Stimulated activated CD4-positive, alpha-beta T cell treated with anti-CD3 and anti-CD28 coated beads, Interleukin-1b, Interleukin-23, amount 100 ng/mL, for 4 hours (primary cell): ENCODE measurements around the gene DOCK3.
"Not testable (repeated sequence)": the region's sequence is repeated elsewhere in the genome, so short reads cannot be mapped to it uniquely, and the experiment has no call there.

Experiments used
- DNase-seq, 2 donors: peaks; one replicate each; pipeline ENCODE4 v3.0.0-alpha.2; 2020; ENCODE audit warnings: low read depth in 2 of 2

The DOCK3 gene

GRCh38 chr3:50790894-50791293 is 116.2 kb downstream of the DOCK3 start:
- not testable (repeated sequence) for DNase-seq

- DNase-seq: no peak
Measured at GRCh38 chr3:50792568-50792967, 117.8 kb downstream of the DOCK3 start.

DNA sequence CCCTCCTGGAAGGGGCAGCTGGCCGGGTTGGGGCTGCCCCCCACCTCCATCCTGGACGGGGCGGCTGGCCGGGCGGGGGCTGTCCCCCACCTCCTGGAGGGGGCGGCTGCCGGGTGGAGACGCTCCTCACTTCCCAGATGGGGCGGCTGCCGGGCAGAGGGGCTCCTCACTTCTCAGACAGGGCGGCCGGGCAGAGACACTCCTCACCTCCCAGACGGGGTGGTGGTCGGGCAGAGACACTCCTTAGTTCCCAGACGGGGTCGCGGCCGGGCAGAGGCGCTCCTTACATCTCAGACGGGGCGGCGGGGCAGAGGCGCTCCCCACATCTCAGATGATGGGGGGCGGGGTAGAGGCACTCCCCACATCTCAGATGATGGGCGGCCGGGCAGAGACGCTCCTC is 129.1 kb downstream of the DOCK3 start:
- DNase-seq: not testable (repeated sequence)

DNA sequence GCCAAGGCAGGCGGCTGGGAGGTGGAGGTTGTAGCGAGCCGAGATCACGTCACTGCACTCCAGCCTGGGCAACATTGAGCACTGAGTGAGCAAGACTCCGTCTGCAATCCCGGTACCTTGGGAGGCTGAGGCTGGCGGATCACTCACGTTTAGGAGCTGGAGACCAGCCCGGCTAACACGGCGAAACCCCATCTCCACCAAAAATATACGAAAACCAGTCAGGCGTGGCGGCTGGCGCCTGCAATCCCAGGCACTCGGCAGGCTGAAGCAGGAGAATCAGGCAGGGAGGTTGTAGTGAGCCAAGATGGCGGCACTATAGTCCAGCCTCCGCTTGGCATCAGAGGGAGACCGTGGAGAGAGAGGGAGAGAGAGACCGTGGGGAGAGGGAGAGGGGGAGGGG is 129.6 kb downstream of the DOCK3 start:
- not testable (repeated sequence) for DNase-seq

DNA sequence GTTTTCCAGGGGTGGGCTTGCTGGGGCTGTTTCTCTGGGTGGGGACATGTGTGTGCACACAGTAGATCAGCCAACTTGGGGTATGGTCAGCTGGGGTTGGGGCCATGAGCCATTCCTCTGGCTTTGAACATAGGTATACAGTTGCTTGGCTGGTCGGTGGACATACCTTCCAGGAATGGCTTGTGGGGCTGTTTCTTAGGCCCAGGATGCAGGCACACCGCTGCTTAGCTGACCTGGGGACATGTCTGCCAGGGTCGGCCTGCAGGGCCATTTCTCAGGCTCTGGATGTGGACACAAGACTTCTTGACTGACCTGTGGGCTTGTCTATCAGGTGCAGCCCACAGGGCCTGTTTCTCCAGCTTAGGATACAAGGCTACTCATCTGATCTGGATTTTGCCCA is 130.6 kb downstream of the DOCK3 start:
- DNase-seq: no peak

DNA sequence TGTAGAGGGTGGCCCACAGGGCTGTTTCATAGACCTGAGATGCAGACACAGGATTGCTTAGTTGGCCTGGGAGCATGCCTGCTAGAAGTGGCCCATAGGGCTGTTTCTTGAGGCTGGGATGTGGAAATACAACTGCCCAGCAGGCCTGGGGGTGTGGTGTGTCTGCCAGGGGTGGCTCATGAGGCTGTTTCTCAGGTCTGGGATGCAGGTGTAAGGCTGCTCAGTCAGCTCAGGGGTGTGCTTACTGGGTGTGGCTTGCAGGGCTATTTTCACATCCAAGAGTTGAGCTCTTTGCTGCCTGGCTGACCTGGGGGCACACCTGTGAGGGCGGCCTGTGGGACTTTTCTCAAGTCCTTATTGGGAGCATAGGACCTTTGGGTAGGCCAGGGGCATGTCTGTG is 131.3 kb downstream of the DOCK3 start:
- no peak for DNase-seq

- DNase-seq: no peak
Measured at GRCh38 chr3:50806806-50807205, 132.1 kb downstream of the DOCK3 start.

- no peak for DNase-seq
Measured at GRCh38 chr3:50807266-50807665, 132.5 kb downstream of the DOCK3 start.

GRCh38 chr3:50811893-50812292 is 137.2 kb downstream of the DOCK3 start:
- DNase-seq: no peak

DNA sequence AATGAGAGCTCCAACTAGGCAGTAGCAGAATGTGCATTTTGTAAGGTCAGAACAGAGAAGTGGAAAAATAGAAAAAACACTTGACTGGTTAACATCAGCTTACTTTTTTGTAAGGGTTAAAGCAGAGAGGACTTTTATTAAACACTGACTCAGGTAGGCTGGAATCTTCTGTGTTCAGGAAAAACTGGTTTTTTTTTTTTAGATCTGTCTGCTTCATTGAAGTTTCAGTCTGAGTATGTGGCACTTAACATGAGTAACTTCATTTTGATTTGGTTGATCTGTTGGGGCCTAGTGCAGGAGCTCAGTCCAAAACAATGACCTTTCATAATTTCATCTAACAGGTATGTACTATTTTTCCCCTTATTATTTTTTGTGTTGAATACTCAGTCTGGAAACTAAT is 141.1 kb downstream of the DOCK3 start:
- no peak for DNase-seq

DNA sequence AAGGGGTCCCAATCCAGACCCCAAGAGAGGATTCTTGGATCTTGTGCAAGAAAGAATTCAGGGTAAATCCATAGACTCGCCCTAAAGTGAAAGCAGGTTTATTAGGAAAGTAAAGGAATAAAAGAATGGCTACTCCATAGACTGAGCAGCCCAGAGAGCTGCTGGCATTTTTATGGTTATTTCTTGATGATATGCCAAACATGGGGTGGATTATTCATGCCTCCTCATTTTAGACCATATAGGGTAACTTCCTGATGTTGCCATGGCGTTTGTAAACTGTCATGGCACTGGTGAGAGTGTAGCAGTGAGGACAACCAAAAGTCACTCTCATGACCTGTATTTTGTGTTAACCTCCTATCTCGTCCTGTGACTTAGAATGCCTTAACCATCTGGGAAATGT is 142.2 kb downstream of the DOCK3 start:
- DNase-seq: no peak

DNA sequence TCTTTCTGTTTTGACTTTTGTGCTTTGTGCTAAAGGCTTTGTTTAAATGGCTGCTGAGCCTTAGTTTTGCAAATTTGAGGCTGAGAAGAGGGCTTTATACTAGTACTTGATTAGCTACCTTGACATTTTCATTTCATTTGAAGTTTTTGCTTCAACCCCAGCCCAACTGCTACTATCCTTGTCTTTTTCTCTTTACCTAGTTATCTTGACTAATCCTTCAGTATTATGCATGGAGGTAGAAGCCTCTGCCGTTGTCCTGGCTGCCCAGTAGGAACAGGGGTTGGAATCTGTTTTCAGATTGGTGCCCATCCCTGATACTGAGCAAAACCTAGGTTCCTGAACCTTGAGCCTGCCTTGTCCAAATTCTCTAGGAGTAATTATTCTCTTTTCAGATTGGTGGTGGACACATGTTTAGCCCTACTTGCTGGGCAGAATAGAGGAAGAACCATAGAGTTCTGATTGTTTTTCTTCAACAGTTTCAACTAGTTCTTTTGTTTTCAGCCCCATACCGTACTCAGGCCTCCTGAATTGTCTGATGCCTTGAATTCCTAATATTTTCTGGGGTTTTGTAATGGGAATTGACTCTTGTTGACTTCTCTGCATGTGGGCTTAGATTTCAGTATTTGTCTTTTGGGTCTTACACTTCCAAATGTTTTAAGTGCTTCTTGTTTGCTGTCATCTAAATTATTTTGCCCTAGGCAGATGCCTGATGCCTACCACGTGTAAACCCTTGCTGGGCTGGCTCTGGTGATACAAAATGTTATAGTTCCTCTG is 143.2 kb downstream of the DOCK3 start:
- DNase-seq: no peak

GRCh38 chr3:50819882-50820281 is 145.2 kb downstream of the DOCK3 start:
- DNase-seq: no peak

DNA sequence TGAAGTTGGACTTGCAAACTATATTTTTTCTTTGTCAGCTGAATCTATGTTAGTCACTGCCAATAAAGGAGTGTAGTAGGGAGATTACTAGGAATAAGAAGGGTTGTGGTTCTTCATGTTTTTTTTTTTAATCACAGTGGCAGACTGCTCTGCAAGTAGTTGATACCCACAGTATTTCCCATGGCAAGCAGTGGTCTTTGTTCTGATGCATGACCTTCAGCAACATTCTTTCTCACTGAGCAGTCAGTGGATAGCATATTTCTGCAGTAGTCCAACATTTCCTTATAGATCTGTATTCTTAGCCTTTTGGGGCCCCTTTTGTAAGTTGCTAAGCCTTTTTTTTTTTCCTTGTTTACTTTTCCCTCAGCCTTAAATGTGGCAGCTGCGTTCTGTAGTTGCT is 151.1 kb downstream of the DOCK3 start:
- DNase-seq: no peak

GRCh38 chr3:50830451-50830850 is 155.7 kb downstream of the DOCK3 start:
- DNase-seq: no peak

DNA sequence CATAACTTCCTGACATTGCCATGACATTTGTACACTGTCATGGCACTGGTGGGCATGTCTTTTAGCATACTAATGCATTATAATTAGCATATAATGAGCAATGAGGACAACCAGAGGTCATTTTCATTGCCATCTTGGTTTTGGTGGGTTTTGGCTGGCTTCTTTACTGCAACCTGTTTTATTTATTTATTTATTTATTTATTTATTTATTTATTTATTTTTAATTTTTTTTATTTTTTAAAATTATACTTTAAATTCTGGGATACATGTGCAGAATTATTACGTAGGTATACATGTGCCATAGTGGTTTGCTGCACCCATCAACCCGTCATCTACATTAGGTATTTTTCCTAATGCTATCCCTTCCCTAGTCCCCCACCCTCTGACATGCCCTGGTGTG is 156.3 kb downstream of the DOCK3 start:
- DNase-seq: not testable (repeated sequence)

GRCh38 chr3:50840983-50841489 is 166.3 kb downstream of the DOCK3 start:
- no peak for DNase-seq

DNA sequence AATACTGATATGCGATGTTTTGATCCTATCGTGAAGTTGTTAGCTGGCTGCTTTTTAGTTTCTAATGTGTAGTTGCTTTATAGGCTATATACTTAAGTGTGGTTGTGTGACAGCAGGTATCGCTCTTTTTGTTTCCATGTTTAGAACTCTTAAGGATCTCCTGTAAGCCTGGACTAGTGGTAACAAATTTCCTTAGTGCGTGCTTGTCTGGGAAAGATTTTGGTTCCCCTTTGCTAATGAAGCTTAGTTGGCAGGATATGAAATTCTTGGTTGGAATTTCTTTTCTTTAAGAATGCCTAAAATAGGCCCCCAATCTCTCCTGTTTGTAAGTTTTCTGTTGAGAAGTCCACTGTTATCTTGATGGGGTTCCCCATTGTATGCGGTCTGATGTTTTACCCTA is 173.6 kb downstream of the DOCK3 start:
- DNase-seq: no peak

DNA sequence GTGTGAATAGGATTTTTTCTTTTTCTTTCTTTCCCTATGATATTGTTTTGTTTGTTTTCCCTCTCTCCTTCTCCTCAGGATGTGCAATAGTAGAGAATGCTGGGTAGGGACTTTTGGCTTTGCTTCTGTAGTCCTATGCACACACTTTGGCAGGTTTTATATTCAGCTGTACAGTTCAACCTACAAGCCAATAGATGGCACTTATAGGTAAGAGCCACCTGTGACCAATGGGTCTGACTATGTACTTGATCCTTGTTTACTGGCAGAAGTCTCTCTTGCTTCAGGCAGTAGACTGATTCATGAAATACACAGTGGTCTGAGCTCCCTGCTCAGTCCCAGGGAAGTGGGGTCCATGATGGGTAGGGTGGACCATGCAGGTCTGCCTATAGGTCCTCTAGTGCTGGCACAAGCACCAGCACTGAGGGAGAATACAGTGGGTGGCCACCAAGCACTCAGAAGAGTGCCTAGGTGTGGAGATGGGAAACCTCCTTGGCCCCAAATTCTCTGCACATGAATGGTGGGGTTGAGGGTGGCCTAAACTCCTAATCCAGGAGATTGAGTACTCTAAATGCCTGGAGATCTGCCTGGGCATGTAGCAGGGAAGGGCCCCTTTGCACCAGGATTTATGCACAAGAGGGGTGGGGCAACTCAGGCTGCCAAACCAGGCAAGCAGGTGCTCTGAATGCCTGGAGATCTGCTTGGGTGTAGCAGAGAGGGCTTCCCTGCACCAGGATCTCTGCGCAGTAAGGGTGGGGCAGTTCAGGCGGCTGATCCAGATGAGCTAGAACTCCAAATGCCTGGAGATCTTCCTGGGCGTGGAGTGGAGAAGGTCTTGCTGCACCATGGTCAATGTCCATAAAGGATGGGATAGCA is 176.1 kb downstream of the DOCK3 start:
- DNase-seq: no peak

GRCh38 chr3:50853936-50854335 is 179.2 kb downstream of the DOCK3 start:
- no peak for DNase-seq

DNA sequence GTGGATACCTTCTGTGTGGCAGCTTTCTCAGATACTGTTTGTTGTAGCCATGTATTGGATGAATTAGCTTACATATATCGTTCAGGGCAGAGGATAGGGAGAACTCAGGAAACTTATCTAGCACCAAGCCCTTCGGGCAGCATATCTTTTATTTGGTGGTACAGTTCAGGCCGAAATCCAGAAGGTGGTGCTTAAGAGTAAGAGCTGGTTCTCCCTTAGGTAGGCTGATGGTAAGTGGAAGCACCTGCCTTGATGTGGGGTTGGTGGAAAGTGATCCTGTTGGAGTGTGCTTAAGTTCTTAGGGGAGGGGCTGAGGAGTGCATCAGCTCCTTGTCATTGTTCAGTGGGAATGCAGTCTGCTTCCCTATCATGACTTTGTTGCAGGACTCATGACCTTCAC is 187.5 kb downstream of the DOCK3 start:
- no peak for DNase-seq

- no peak for DNase-seq
Measured at GRCh38 chr3:50873376-50874157, 198.8 kb downstream of the DOCK3 start.
